Left lung (tissue), 10 donors: Measurements from ENCODE around the gene GPRIN1. TPM values are rescaled to one million over a fixed set of nuclear protein-coding genes. Genes with fewer than 3 reads are reported as not detected.

Source experiments
- ATAC-seq: fragments of 200-7000 bp; cut with Tn5 transposase; one replicate; pipeline ENCODE4 v1.9.1; 2020; ENCODE audit warnings: moderate library complexity
- DNase-seq, 4 donors: peaks; one replicate each; pipeline ENCODE4 v3.0.0-alpha.2; 2013 to 2020
- H3K27ac ChIP-seq, 2 donors: fragments of 200-600 bp; sonication (generic) in 1 of 2; one replicate each; pipeline versions ENCODE4 v1.5.0 to v1.8.0; 2020 to 2021
- H3K27me3 ChIP-seq, 2 donors: fragments of 200-600 bp; sonication (generic) in 1 of 2; one replicate each; pipeline versions ENCODE4 v1.5.0 to v1.8.0; 2020 to 2021
- H3K36me3 ChIP-seq, 2 donors: fragments of 200-600 bp; sonication (generic) in 1 of 2; one replicate each; pipeline versions ENCODE4 v1.5.0 to v1.8.0; 2020 to 2021
- H3K4me1 ChIP-seq, 2 donors: fragments of 200-600 bp; one replicate each; pipeline ENCODE4 v1.8.0; 2021
- H3K4me3 ChIP-seq, 2 donors: fragments of 200-600 bp; sonication (generic) in 1 of 2; one replicate each; pipeline versions ENCODE4 v1.5.0 to v1.8.0; 2020 to 2021; ENCODE audit warnings: mild to moderate bottlenecking in 1 of 2
- H3K9me3 ChIP-seq, 2 donors: fragments of 200-600 bp; sonication (generic) in 1 of 2; one replicate each; pipeline versions ENCODE4 v1.5.0 to v1.8.0; 2020 to 2021
- CTCF ChIP-seq, 2 donors: fragments of 200-600 bp; sonication (generic) in 1 of 2; IDR thresholded peaks; one replicate each; pipeline versions ENCODE4 v1.5.0 to v1.8.0; 2021; ENCODE audit warnings: antibody characterized with exemption in 2 of 2
- intact Hi-C, 2 donors: fragments of 100-400 bp; cut with DNase I; formaldehyde crosslinking; loops; one replicate each; pipeline versions ENCODE4 v1.11.2 to v1.14.2; 2022
- polyA plus RNA-seq, 6 donors: library from polyadenylated mRNA; unstranded; fragments of 120-200 nt; gene quantifications; one replicate each; pipeline ENCODE4 v1.2.1, GENCODE V29; 2013; ENCODE audit not compliant: insufficient read length in 6 of 6
- total RNA-seq, 2 donors: library from RNA; stranded (reverse); fragmentation: NEBNext Ultra II Directional; extraction: Animal tissue kit (Norgen Biotek cat#: 25700); gene quantifications; one replicate each; pipeline ENCODE4 v1.2.1, GENCODE V29; 2021
- donor health status: DM: no; HTN: yes; CAD: no.
- donor health status: DM: no; HTN: no; CAD: no.

The GPRIN1 gene
- total and polyA plus RNA-seq, 8 donors, result 0.70 to 2.6 (median 1.1) TPM

DNA sequence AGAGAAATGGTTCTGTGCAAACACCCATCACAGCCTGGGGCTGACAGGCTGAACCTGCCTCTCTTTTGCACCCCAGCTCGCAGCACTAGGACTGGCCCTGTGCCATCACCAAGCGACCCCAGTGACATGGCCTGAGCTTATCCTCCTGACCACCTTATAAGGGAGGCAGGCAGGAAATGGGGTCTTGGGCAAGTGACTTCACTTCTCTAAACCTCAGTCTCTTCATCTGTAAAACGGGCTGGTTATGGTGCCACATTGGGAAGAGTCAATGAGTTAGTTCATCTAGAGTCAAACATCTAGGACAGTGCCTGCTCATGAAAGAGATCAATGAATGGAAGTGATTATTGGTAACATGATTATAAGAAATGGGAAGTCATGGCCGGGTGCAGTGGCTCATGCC lies 14.2 kb upstream of the GPRIN1 start:
- no peak for ATAC-seq
- intact Hi-C loops, result no loop called here
- H3K27me3 ChIP-seq, result peaks cover 42 to 95% of the 10 kb centered on the region in 2 donors

DNA sequence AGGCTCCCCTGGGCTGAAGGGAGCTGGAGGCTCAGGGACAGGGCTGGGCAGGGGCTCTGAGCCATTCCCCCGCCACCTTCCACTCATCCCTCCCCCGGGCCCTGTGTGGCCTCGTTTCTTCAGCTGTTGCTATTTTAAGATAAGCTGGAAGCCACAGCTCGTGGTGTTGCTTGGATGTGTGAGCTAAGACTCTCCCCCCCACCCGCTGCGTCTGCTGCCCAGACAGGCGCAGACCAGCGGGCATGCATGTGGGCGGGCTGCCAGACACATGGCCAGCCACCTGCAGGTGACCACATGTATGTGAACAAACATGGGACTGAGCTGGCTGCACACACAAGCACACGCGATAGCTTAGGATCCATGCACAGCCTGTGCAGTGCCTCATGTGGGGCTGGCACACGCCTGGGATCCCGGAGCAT lies 11.7 kb upstream of the GPRIN1 start:
- no peak for ATAC-seq
- intact Hi-C loops, result no loop called here
- H3K4me3 ChIP-seq, result no peak overlapping the region

More for the DNA sequence above, 14.2 kb upstream of the GPRIN1 start:
- H3K9me3 ChIP-seq, result no peaks in the 10 kb centered on the region
- no peaks in the 10 kb centered on the region for H3K36me3 ChIP-seq
- H3K4me1 ChIP-seq, result peaks cover 11 to 17% of the 10 kb centered on the region in 2 donors
- TF ChIP-seq CTCF (IDR thresholded peaks at IDR 0.05), result no peak
- no peak overlapping the region for H3K4me3 ChIP-seq
- no peak for DNase-seq
- no peak overlapping the region for H3K27ac ChIP-seq

DNA sequence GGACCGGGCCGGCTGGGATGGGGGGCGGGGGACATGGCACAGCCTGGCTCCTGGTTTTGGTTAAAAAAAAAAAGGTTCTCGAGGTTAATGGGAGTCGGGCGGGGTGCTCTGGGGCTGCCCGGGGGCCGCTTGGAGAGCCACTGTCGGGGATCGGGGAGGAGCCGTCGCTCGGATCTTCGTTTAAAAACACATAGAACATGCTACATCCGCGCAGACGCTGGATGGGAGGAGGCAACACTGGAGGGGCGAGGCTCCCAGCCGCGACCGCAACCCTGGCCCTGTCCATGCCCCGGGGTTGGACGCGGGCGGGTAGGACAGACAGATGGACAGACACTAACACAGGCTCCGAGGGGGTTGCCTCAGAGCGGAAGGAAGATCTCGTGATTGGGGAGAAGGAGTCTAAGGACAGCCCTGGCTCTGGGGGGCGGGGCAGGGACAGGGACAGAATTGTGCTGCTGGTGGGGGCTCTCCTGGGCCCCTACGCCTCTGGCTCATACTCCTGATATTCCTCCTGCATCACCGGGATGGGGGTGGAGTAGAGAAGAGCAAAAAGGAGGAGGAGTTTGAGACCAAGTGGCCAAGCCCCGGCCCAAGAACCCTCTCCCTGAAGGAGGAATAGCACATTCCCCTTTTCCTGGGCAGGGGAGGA lies 10.5 kb upstream of the GPRIN1 start:
- no peak overlapping the region for H3K27ac ChIP-seq
- H3K36me3 ChIP-seq, result no peaks in the 10 kb centered on the region
- intact Hi-C loops, result no loop called here
- peaks cover 44 to 95% of the 10 kb centered on the region in 2 donors for H3K27me3 ChIP-seq
- H3K4me1 ChIP-seq, result peaks cover 11 to 18% of the 10 kb centered on the region in 2 donors
- ATAC-seq (peak; percentile 28), DNase-seq (peak in 1 of 4 donors; percentile 52)
- H3K4me3 ChIP-seq, result peak overlapping the region in 1 of 2 donors; percentile 6
- TF ChIP-seq CTCF (IDR thresholded peaks at IDR 0.05), result no peak
- H3K9me3 ChIP-seq, result no peaks in the 10 kb centered on the region

More for the DNA sequence above, 11.7 kb upstream of the GPRIN1 start:
- Histone ChIP-seq H3K27ac (no peak overlapping the region), H3K9me3 (no peaks in the 10 kb centered on the region), H3K4me1 (peaks cover 11 to 18% of the 10 kb centered on the region in 2 donors), H3K36me3 (no peaks in the 10 kb centered on the region), H3K27me3 (peaks cover 44 to 95% of the 10 kb centered on the region in 2 donors)
- no peak for TF ChIP-seq CTCF (IDR thresholded peaks at IDR 0.05)
- no peak for DNase-seq

- no peaks in the 10 kb centered on the region for H3K36me3 ChIP-seq
- no peak for DNase-seq
- no peaks in the 10 kb centered on the region for H3K9me3 ChIP-seq
- no peak overlapping the region for H3K27ac ChIP-seq
- no peak overlapping the region for H3K4me3 ChIP-seq
- peaks cover 11 to 18% of the 10 kb centered on the region in 2 donors for H3K4me1 ChIP-seq
- intact Hi-C loops, result no loop called here
- H3K27me3 ChIP-seq, result peaks cover 44 to 93% of the 10 kb centered on the region in 2 donors
- TF ChIP-seq CTCF (IDR thresholded peaks at IDR 0.05), result no peak
- ATAC-seq, result no peak
Measured at GRCh38 chr5:176619569-176620332, 9.8 kb upstream of the GPRIN1 start.

DNA sequence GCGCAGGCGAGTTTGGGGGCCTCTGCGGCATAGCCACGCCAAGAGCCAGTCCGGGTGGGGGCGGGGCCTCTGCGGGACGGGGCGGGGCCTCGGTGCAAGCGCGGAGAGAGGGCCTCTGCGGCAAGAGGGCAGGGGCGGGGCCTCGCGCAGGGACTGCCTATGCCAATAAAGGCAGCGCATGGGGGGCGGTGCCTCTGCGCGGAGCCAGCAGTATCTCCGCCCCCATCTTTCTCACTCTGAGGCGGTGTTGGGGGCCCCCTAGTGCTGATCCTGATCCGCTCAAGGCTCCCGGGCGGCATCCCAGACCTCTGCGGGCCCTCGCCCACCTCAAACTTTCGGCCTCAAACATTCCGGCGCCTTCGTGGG lies 9.2 kb upstream of the GPRIN1 start:
- Histone ChIP-seq H3K4me1 (peaks cover 11 to 18% of the 10 kb centered on the region in 2 donors), H3K9me3 (no peaks in the 10 kb centered on the region), H3K27ac (no peak overlapping the region), H3K4me3 (no peak overlapping the region), H3K36me3 (no peaks in the 10 kb centered on the region), H3K27me3 (peaks cover 44 to 92% of the 10 kb centered on the region in 2 donors)
- peak; percentile 86 for ATAC-seq
- peak in 3 of 4 donors; percentile 61 to 84 (median 73) for DNase-seq
- TF ChIP-seq CTCF (IDR thresholded peaks at IDR 0.05), result no peak
- intact Hi-C loops, result no loop called here
